H1 (cell line): ENCODE results near the gene NBPF6. TPM values are rescaled to one million over a fixed set of nuclear protein-coding genes. Genes with fewer than 3 reads are reported as not detected.
"Not testable (repeated sequence)": the region's sequence is repeated elsewhere in the genome, so short reads cannot be mapped to it uniquely, and the experiment has no call there.

Experiments
- CTCF ChIA-PET: fragments of 300-600 bp; sonication (Branson Sonifier 250); formaldehyde crosslinking; loops from one replicate; lab custom pipeline; 2021; ENCODE audit not compliant: partially characterized antibody; lab: Charles Lee
- POLR2A ChIA-PET: fragments of 300-600 bp; sonication (Branson Sonifier 250); formaldehyde crosslinking; loops from one replicate; lab custom pipeline; 2021; ENCODE audit warnings: inconsistent platforms; ENCODE audit not compliant: partially characterized antibody; lab: Charles Lee
- DNase-seq, 2 experiments: peaks; one replicate each; pipeline versions ENCODE4 v3.0.0 to v3.0.0-alpha.2; 2010 to 2022; ENCODE audit warnings: low spot score in 2 of 2, low read depth in 1 of 2, mixed read lengths in 1 of 2
- FAIRE-seq: peaks from 2 replicates; lab custom pipeline; 2011; peaks lifted over from hg19 to GRCh38; lab: Jason Lieb, UNC
- H2AFZ ChIP-seq: 2 replicates; pipeline ENCODE4 v1.8.1; 2012; ENCODE audit warnings: low read length, inconsistent platforms
- H2AK5ac ChIP-seq: 2 replicates; pipeline ENCODE4 v1.6.1; 2013; ENCODE audit warnings: low read depth, low read length
- H2BK120ac ChIP-seq: replicated peaks from 2 replicates; pipeline ENCODE3; 2013; ENCODE audit warnings: low read depth, low read length, inconsistent platforms
- H2BK12ac ChIP-seq: 2 replicates; pipeline ENCODE4 v1.6.1; 2013; ENCODE audit warnings: low read depth, low read length
- H2BK15ac ChIP-seq: 2 replicates; pipeline ENCODE4 v1.6.1; 2013; ENCODE audit warnings: low read length
- H2BK20ac ChIP-seq: 2 replicates; pipeline ENCODE4 v1.6.1; 2013; ENCODE audit warnings: low read length
- H2BK5ac ChIP-seq: 2 replicates; pipeline ENCODE4 v1.6.1; 2013; ENCODE audit warnings: low read depth, low read length
- H3K14ac ChIP-seq: 2 replicates; pipeline ENCODE4 v1.6.1; 2013; ENCODE audit warnings: inconsistent platforms; ENCODE audit not compliant: insufficient read length
- H3K18ac ChIP-seq: 2 replicates; pipeline ENCODE4 v1.6.1; 2013; ENCODE audit warnings: low read length; ENCODE audit errors: extremely low read depth
- H3K23ac ChIP-seq: 2 replicates; pipeline ENCODE4 v1.6.1; 2013; ENCODE audit warnings: inconsistent platforms; ENCODE audit not compliant: insufficient read length
- H3K23me2 ChIP-seq: 2 replicates; pipeline ENCODE4 v1.6.1; 2013; ENCODE audit warnings: low read depth, low read length
- H3K27ac ChIP-seq: 2 replicates; pipeline ENCODE4 v1.6.1; 2011; ENCODE audit warnings: low read depth, low read length, inconsistent platforms
- H3K27me3 ChIP-seq, 4 experiments: replicated peaks in 1 of 4; 1 replicate in 1 of 4; 2 replicates in 3 of 4; pipeline versions ENCODE4 v1.6.1 to v1.8.1; 2011 to 2013; ENCODE audit warnings: low read length in 3 of 4, mild to moderate bottlenecking in 3 of 4, inconsistent platforms in 2 of 4, mixed read lengths in 2 of 4, moderate library complexity in 1 of 4; ENCODE audit not compliant: control insufficient read depth in 3 of 4, insufficient read depth in 3 of 4; ENCODE audit errors: extremely low read depth in 1 of 4
- H3K36me3 ChIP-seq, 4 experiments: 2 replicates each; pipeline versions ENCODE4 v1.6.1 to v1.8.1; 2011 to 2013; ENCODE audit warnings: mild to moderate bottlenecking in 4 of 4, low read length in 3 of 4, moderate library complexity in 2 of 4, control low read depth in 1 of 4, inconsistent platforms in 1 of 4; ENCODE audit not compliant: insufficient read depth in 4 of 4, control insufficient read depth in 2 of 4
- H3K4ac ChIP-seq: replicated peaks from 2 replicates; pipeline ENCODE3; 2013; ENCODE audit warnings: low read length, low read depth, mixed read lengths, inconsistent platforms; ENCODE audit not compliant: insufficient read length
- H3K4me1 ChIP-seq, 4 experiments: replicated peaks in 1 of 4; 1 replicate in 1 of 4; 2 replicates in 3 of 4; pipeline versions ENCODE4 v1.6.1 to v1.8.1; 2011 to 2013; ENCODE audit warnings: low read length in 3 of 4, inconsistent platforms in 2 of 4, mixed read lengths in 1 of 4; ENCODE audit not compliant: insufficient read depth in 4 of 4, control insufficient read depth in 3 of 4
- H3K4me2 ChIP-seq, 2 experiments: 2 replicates each; pipeline versions ENCODE4 v1.6.1 to v1.8.1; 2011 to 2013; ENCODE audit warnings: low read depth in 2 of 2, low read length in 2 of 2, control low read depth in 1 of 2, inconsistent platforms in 1 of 2, mild to moderate bottlenecking in 1 of 2; ENCODE audit not compliant: insufficient read depth in 1 of 2
- H3K4me3 ChIP-seq, 4 experiments: fragments of 200-600, 300-600 bp in 1 of 4; sonication (generic), shearing (Covaris generic), sonication (Bioruptor Twin) in 1 of 4; 2 replicates each; pipeline versions ENCODE4 v1.5.1 to v1.8.1; 2011 to 2016; ENCODE audit warnings: low read length in 4 of 4, low read depth in 3 of 4, control low read depth in 2 of 4, inconsistent platforms in 2 of 4, mild to moderate bottlenecking in 2 of 4, mixed read lengths in 1 of 4, moderate library complexity in 1 of 4; ENCODE audit not compliant: insufficient read depth in 2 of 4; ENCODE audit errors: extremely low read depth in 1 of 4
- H3K56ac ChIP-seq: replicated peaks from 2 replicates; pipeline ENCODE3; 2013; ENCODE audit warnings: low read depth, mild to moderate bottlenecking, mixed read lengths, low read length, inconsistent platforms; ENCODE audit not compliant: insufficient read length
- H3K79me1 ChIP-seq: 2 replicates; pipeline ENCODE4 v1.6.1; 2013; ENCODE audit warnings: low read depth, low read length, control low read depth
- H3K79me2 ChIP-seq, 2 experiments: 2 replicates each; pipeline versions ENCODE4 v1.6.1 to v1.8.1; 2012 to 2013; ENCODE audit warnings: low read length in 2 of 2, mild to moderate bottlenecking in 2 of 2, inconsistent platforms in 1 of 2; ENCODE audit not compliant: insufficient read depth in 2 of 2, control insufficient read depth in 1 of 2
- H3K9ac ChIP-seq, 4 experiments: replicated peaks in 1 of 4; 1 replicate in 1 of 4; 2 replicates in 3 of 4; pipeline versions ENCODE4 v1.6.1 to v1.8.1; 2011 to 2013; ENCODE audit warnings: low read depth in 3 of 4, low read length in 3 of 4, control low read depth in 2 of 4, mild to moderate bottlenecking in 2 of 4, moderate library complexity in 2 of 4, inconsistent platforms in 1 of 4; ENCODE audit errors: extremely low read depth in 1 of 4
- H3K9me3 ChIP-seq, 2 experiments: 2 replicates each; pipeline versions ENCODE4 v1.6.1 to v1.8.1; 2012 to 2013; ENCODE audit warnings: mild to moderate bottlenecking in 2 of 2, moderate library complexity in 2 of 2, control low read depth in 1 of 2, inconsistent platforms in 1 of 2, low read depth in 1 of 2, low read length in 1 of 2, mixed read lengths in 1 of 2; ENCODE audit not compliant: insufficient read depth in 2 of 2
- H4K20me1 ChIP-seq, 2 experiments: replicated peaks in 1 of 2; 2 replicates each; pipeline versions ENCODE3 to v1.8.1; 2011 to 2013; ENCODE audit warnings: inconsistent platforms in 2 of 2, low read length in 2 of 2, mild to moderate bottlenecking in 1 of 2; ENCODE audit not compliant: insufficient read depth in 2 of 2, control insufficient read depth in 1 of 2
- H4K5ac ChIP-seq: 2 replicates; pipeline ENCODE4 v1.6.1; 2013; ENCODE audit warnings: low read length, low read depth, mixed read lengths, inconsistent platforms; ENCODE audit not compliant: insufficient read length
- H4K8ac ChIP-seq: 2 replicates; pipeline ENCODE4 v1.8.0; 2013; ENCODE audit warnings: mild to moderate bottlenecking, moderate library complexity, low read length, inconsistent platforms; ENCODE audit not compliant: insufficient read depth; ENCODE audit errors: extremely low read depth
- H4K91ac ChIP-seq: replicated peaks from 2 replicates; pipeline ENCODE3; 2013; ENCODE audit warnings: low read length, mixed read lengths, inconsistent platforms; ENCODE audit not compliant: insufficient read length
- WGBS, 2 experiments: shearing (Covaris generic) in 1 of 2; methylation state at CpG; one replicate each; pipeline versions ENCODE4 v1.1.6 to v1.1.7; 2013 to 2015; ENCODE audit warnings: low lambda C conversion rate in 2 of 2, mixed read lengths in 2 of 2, inconsistent platforms in 1 of 2, low coverage in 1 of 2, missing lambda C conversion rate in 1 of 2; ENCODE audit not compliant: insufficient replicate concordance in 2 of 2, insufficient coverage in 1 of 2, insufficient read length in 1 of 2; ENCODE audit errors: extremely low coverage in 1 of 2, missing lambda C conversion rate in 1 of 2; 5-methylcytosine and 5-hydroxymethylcytosine counted together
- polyA plus RNA-seq, 7 experiments: library from polyadenylated mRNA; depleted of rRNA in 3 of 7; stranded (reverse) in 5 of 7; unstranded in 2 of 7; fragments of >200 nt in 5 of 7; fragments of 200-250 nt in 2 of 7; gene quantifications; 1 replicate in 5 of 7; 2 replicates in 1 of 7; 4 replicates in 1 of 7; pipeline versions ENCODE4 v1.2.1 to v1.2.3, GENCODE V29; 2011 to 2013; ENCODE audit warnings: missing spikeins in 2 of 7, mixed read lengths in 2 of 7
- total RNA-seq: library from RNA; stranded (reverse); fragmentation: NEBNext Ultra II Directional; extraction: Animal tissue kit (Norgen Biotek cat#: 25700); gene quantifications from 2 replicates; pipeline ENCODE4 v1.2.1, GENCODE V29; 2021

NBPF6 gene
- total and polyA plus RNA-seq, 2 of the 8 experiments (the other 6 are each of a cell fraction or from before 2014, with no cell fraction given) = not detected

GRCh38 chr1:108421061-108421916 lies 28.9 kb upstream of the NBPF6 start:
- POLR2A ChIA-PET, DNase-seq, H4K8ac ChIP-seq, H3K27ac ChIP-seq, H3K4ac ChIP-seq, CTCF ChIA-PET, H3K56ac ChIP-seq, H2BK120ac ChIP-seq, H3K4me3 ChIP-seq, H2AFZ ChIP-seq, H3K23ac ChIP-seq, H3K18ac ChIP-seq, H4K91ac ChIP-seq, H3K23me2 ChIP-seq, H3K36me3 ChIP-seq, H2BK20ac ChIP-seq, H4K5ac ChIP-seq, H3K9me3 ChIP-seq, H4K20me1 ChIP-seq, H3K4me2 ChIP-seq, H3K27me3 ChIP-seq, FAIRE-seq, H2BK15ac ChIP-seq, H3K9ac ChIP-seq, H3K79me1 ChIP-seq, H2BK12ac ChIP-seq, H3K4me1 ChIP-seq, H2AK5ac ChIP-seq, H2BK5ac ChIP-seq, H3K79me2 ChIP-seq, H3K14ac ChIP-seq: not testable (repeated sequence)
- no CpG with 5 or more reads among the region's 61 CpGs for WGBS, 2 experiments

GRCh38 chr1:108426877-108427276 lies 23.3 kb upstream of the NBPF6 start:
- H3K4me1 ChIP-seq, H3K14ac ChIP-seq, H3K9ac ChIP-seq, H3K79me2 ChIP-seq, H3K23me2 ChIP-seq, H3K27ac ChIP-seq, H2BK20ac ChIP-seq, H3K56ac ChIP-seq, H2BK5ac ChIP-seq, H3K36me3 ChIP-seq, H2AK5ac ChIP-seq, H3K27me3 ChIP-seq, H4K8ac ChIP-seq, FAIRE-seq, POLR2A ChIA-PET, H3K9me3 ChIP-seq, DNase-seq, H2BK15ac ChIP-seq, H2AFZ ChIP-seq, H3K4me2 ChIP-seq, H4K91ac ChIP-seq, H4K5ac ChIP-seq, H3K18ac ChIP-seq, H3K4ac ChIP-seq, H3K79me1 ChIP-seq, H3K23ac ChIP-seq, H4K20me1 ChIP-seq, H3K4me3 ChIP-seq, H2BK12ac ChIP-seq, CTCF ChIA-PET, H2BK120ac ChIP-seq: not testable (repeated sequence)
- WGBS, 2 experiments = no CpG with 5 or more reads among the region's 1 CpG
